NT2/D1 (cell line): ENCODE data around the gene INPP4A.

Experiments used
- DNase-seq: peaks from one replicate; pipeline ENCODE4 v3.0.0-alpha.2; 2011; ENCODE audit warnings: low read depth, low spot score
- H3K27me3 ChIP-seq: 2 replicates; pipeline ENCODE4 v1.6.0; 2011; ENCODE audit warnings: mild to moderate bottlenecking; ENCODE audit not compliant: insufficient read length, insufficient read depth
- H3K36me3 ChIP-seq: 2 replicates; pipeline ENCODE4 v1.6.1; 2011; ENCODE audit warnings: mild to moderate bottlenecking, low read length, mixed read lengths; ENCODE audit not compliant: insufficient read depth, insufficient read length
- H3K4me1 ChIP-seq: 2 replicates; pipeline ENCODE4 v1.5.1; 2011; ENCODE audit not compliant: insufficient read depth, insufficient read length
- H3K4me3 ChIP-seq: 2 replicates; pipeline ENCODE4 v1.5.1; 2011; ENCODE audit warnings: low read depth; ENCODE audit not compliant: insufficient read length
- H3K9ac ChIP-seq: 2 replicates; pipeline ENCODE4 v1.6.0; 2011; ENCODE audit warnings: low read depth; ENCODE audit not compliant: insufficient read length
- H3K9me3 ChIP-seq: 2 replicates; pipeline ENCODE4 v1.5.1; 2011; ENCODE audit warnings: mild to moderate bottlenecking, low read length; ENCODE audit not compliant: insufficient read depth
- SUZ12 ChIP-seq: IDR thresholded peaks from 2 replicates; pipeline ENCODE4 v1.6.1; 2011; ENCODE audit not compliant: insufficient read length, insufficient read depth; ENCODE audit errors: extremely low read depth
- YY1 ChIP-seq: IDR thresholded peaks from 2 replicates; pipeline ENCODE4 v1.6.1; 2011; ENCODE audit not compliant: insufficient read length, insufficient read depth
- ZNF274 ChIP-seq: IDR thresholded peaks from 2 replicates; pipeline ENCODE4 v1.6.1; 2011; ENCODE audit warnings: mild to moderate bottlenecking, low read depth, low read length

Gene INPP4A

GRCh38 chr2:98473995-98474780, 29.5 kb downstream of the INPP4A start:
- Histone ChIP-seq H3K27me3 (no peaks in the 10 kb centered on the region), H3K4me1 (peaks cover 13% of the 10 kb centered on the region), H3K9me3 (no peaks in the 10 kb centered on the region), H3K9ac (no peak overlapping the region), H3K36me3 (peaks cover 11% of the 10 kb centered on the region), H3K4me3 (no peak overlapping the region)
- DNase-seq, result no peak
- TF ChIP-seq SUZ12 (no peak), YY1 (no peak), ZNF274 (no peak)

- no peak for DNase-seq
- Histone ChIP-seq H3K4me1 (peaks cover 20% of the 10 kb centered on the region), H3K4me3 (no peak overlapping the region), H3K36me3 (peaks cover 6% of the 10 kb centered on the region), H3K27me3 (no peaks in the 10 kb centered on the region), H3K9me3 (no peaks in the 10 kb centered on the region), H3K9ac (no peak overlapping the region)
- TF ChIP-seq SUZ12 (no peak), ZNF274 (no peak), YY1 (no peak)
These were observed 30.4 kb downstream of the INPP4A start for GRCh38 chr2:98474979-98475632.

- DNase-seq, result no peak
- no peaks in the 10 kb centered on the region for H3K9me3 ChIP-seq
- H3K4me1 ChIP-seq, result peaks cover 30% of the 10 kb centered on the region
- TF ChIP-seq YY1, result no peak
- no peak for TF ChIP-seq SUZ12
- TF ChIP-seq ZNF274, result no peak
- H3K36me3 ChIP-seq, result peaks cover 3% of the 10 kb centered on the region
- no peak overlapping the region for H3K9ac ChIP-seq
- no peaks in the 10 kb centered on the region for H3K27me3 ChIP-seq
- no peak overlapping the region for H3K4me3 ChIP-seq
These were observed 31.7 kb downstream of the INPP4A start for GRCh38 chr2:98476192-98476868.

GRCh38 chr2:98477036-98477435, 32.4 kb downstream of the INPP4A start:
- no peaks in the 10 kb centered on the region for H3K9me3 ChIP-seq
- no peak for DNase-seq
- no peak overlapping the region for H3K4me3 ChIP-seq
- TF ChIP-seq SUZ12 (no peak), YY1 (no peak), ZNF274 (no peak)
- peaks cover 3% of the 10 kb centered on the region for H3K36me3 ChIP-seq
- peaks cover 30% of the 10 kb centered on the region for H3K4me1 ChIP-seq
- H3K9ac ChIP-seq, result no peak overlapping the region
- H3K27me3 ChIP-seq, result no peaks in the 10 kb centered on the region

GRCh38 chr2:98477506-98477905, 32.8 kb downstream of the INPP4A start:
- Histone ChIP-seq H3K9me3 (no peaks in the 10 kb centered on the region), H3K9ac (no peak overlapping the region), H3K4me3 (no peak overlapping the region), H3K36me3 (peaks cover 3% of the 10 kb centered on the region), H3K4me1 (peaks cover 30% of the 10 kb centered on the region), H3K27me3 (no peaks in the 10 kb centered on the region)
- no peak for DNase-seq
- TF ChIP-seq SUZ12 (no peak), YY1 (no peak), ZNF274 (no peak)

GRCh38 chr2:98478088-98478551, 33.5 kb downstream of the INPP4A start:
- no peaks in the 10 kb centered on the region for H3K9me3 ChIP-seq
- no peak overlapping the region for H3K9ac ChIP-seq
- TF ChIP-seq YY1 (no peak), ZNF274 (no peak), SUZ12 (no peak)
- H3K4me3 ChIP-seq, result no peak overlapping the region
- H3K4me1 ChIP-seq, result peaks cover 30% of the 10 kb centered on the region
- no peaks in the 10 kb centered on the region for H3K27me3 ChIP-seq
- no peak for DNase-seq
- H3K36me3 ChIP-seq, result peaks cover 3% of the 10 kb centered on the region

GRCh38 chr2:98478907-98479306, 34.2 kb downstream of the INPP4A start:
- Histone ChIP-seq H3K4me1 (peaks cover 33% of the 10 kb centered on the region), H3K27me3 (no peaks in the 10 kb centered on the region), H3K36me3 (peaks cover 3% of the 10 kb centered on the region), H3K4me3 (no peak overlapping the region), H3K9ac (no peak overlapping the region), H3K9me3 (no peaks in the 10 kb centered on the region)
- DNase-seq, result no peak
- TF ChIP-seq ZNF274 (no peak), YY1 (no peak), SUZ12 (no peak)
